Measurements from ENCODE around the gene PTGR2. TPM values are rescaled to one million over a fixed set of nuclear protein-coding genes. Genes with fewer than 3 reads are reported as not detected.
A peak's percentile ranks its signal among the peaks of the same experiment; 100 is the strongest.
"Not testable (repeated sequence)": the region's sequence is repeated elsewhere in the genome, so short reads cannot be mapped to it uniquely, and the experiment has no call there.

PTGR2 gene
- total RNA-seq, 4 donors from 2014 or later: 2.5 to 7.1 (median 4.3) TPM

DNA sequence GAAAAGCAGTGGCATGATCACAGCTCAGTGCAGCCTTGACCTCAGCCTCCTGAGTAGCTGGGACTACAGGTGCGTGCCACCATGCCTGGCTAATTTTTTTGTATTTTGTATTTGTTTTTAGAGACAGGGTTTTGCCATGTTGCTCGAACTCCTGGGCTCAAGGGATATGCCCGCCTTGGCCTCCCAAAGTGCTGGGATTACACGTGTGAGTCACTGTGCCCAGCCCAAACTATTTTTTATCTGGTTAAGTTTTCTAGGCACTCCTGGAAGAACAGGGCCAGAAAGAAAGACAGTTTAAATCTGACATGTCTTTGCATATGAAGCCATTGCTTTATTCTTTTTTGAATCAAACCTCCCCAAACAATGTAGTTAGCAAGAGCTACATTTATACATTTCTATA is 27.5 kb upstream of the PTGR2 start:
- H3K27ac ChIP-seq (replicated peaks in 1 of 4): no peak overlapping the region
- no peaks in the 10 kb centered on the region for H3K36me3 ChIP-seq
- no peak for DNase-seq (ENCODE audit: extremely low spot score)
- H3K9me3 ChIP-seq: no peaks in the 10 kb centered on the region
- H3K4me3 ChIP-seq: no peak overlapping the region
- H3K27me3 ChIP-seq: no peaks in the 10 kb centered on the region
- 90% methylated on average over 4 of the region's 4 CpGs for WGBS
- intact Hi-C loops (cut with DNase I): loop anchor here (2.0 kb wide), 1 partner anchor 95 kb away; no protein-coding TSS in a partner anchor
- peaks cover 5 to 11% (median 9%) of the 10 kb centered on the region in 4 donors for H3K4me1 ChIP-seq
- TF ChIP-seq POLR2AphosphoS5 (IDR thresholded peaks at IDR 0.05): no peak
- TF ChIP-seq, protein P1, sequence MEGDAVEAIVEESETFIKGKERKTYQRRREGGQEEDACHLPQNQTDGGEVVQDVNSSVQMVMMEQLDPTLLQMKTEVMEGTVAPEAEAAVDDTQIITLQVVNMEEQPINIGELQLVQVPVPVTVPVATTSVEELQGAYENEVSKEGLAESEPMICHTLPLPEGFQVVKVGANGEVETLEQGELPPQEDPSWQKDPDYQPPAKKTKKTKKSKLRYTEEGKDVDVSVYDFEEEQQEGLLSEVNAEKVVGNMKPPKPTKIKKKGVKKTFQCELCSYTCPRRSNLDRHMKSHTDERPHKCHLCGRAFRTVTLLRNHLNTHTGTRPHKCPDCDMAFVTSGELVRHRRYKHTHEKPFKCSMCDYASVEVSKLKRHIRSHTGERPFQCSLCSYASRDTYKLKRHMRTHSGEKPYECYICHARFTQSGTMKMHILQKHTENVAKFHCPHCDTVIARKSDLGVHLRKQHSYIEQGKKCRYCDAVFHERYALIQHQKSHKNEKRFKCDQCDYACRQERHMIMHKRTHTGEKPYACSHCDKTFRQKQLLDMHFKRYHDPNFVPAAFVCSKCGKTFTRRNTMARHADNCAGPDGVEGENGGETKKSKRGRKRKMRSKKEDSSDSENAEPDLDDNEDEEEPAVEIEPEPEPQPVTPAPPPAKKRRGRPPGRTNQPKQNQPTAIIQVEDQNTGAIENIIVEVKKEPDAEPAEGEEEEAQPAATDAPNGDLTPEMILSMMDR (IDR thresholded peaks at IDR 0.05): no peak
- TF ChIP-seq POLR2A (IDR thresholded peaks at IDR 0.05; ENCODE audit: low read depth): no peak
- no peak for TF ChIP-seq EP300 (IDR thresholded peaks at IDR 0.05)

DNA sequence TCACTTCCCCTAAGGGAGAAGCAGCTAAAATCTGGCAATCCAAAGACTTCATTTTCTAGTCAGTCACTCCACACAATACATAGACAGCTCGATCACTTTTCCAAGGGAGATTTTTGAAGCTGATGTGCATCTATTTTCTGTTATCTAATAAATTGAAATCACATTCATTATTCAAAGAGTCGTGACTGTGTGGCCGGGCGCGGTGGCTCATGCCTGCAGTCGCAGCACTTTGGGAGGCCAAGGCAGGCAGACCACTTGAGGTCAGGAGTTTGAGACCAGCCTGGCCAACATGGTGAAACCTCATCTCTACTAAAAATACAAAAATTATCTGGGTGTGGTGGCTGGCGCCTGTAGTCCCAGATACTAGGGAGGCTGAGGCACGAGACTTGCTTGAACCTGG is 27.1 kb upstream of the PTGR2 start:
- Histone ChIP-seq H3K27ac (replicated peaks in 1 of 4) (no peak overlapping the region), H3K27me3 (no peaks in the 10 kb centered on the region), H3K9me3 (no peaks in the 10 kb centered on the region), H3K4me3 (no peak overlapping the region), H3K4me1 (peaks cover 5 to 11% (median 9%) of the 10 kb centered on the region in 4 donors), H3K36me3 (no peaks in the 10 kb centered on the region)
- WGBS: 86% methylated on average over 8 of the region's 8 CpGs
- TF ChIP-seq POLR2AphosphoS5 (IDR thresholded peaks at IDR 0.05) (no peak), POLR2A (IDR thresholded peaks at IDR 0.05; ENCODE audit: low read depth) (no peak), EP300 (IDR thresholded peaks at IDR 0.05) (no peak)
- TF ChIP-seq, protein P1 (IDR thresholded peaks at IDR 0.05): no peak
- no peak for DNase-seq (ENCODE audit: extremely low spot score)
- intact Hi-C loops (cut with DNase I): loop anchor here (2.0 kb wide), 1 partner anchor 96 kb away; no protein-coding TSS in a partner anchor

DNA sequence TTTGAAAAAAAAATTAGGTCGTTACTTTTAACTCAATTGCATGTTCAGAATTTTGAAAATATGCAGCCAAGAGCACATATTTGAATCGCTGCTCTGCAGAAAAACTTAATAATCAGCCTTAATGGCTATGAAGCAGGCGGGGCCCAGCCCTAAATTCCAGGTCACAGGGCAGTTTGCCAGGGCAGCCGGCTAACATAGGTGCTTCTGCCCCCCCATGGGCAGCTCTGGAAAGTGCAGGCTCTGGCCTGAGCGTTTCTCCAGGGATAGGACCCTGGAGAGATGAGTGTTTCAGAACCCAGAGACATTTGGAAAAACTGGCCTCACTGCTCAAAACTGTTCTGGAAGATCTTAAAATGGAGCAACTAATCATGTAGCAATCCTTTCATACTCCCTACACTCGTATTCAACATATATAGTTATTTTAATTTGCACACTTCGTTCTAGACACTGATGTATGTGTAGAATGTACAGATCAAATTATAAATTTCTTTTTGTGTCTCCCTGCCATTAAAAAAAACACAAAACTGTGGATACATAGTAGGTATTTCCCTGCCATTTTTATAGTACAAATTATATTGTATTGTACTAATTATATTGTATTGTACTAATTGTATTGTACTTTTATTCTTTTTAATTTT is 26.0 kb upstream of the PTGR2 start:
- Histone ChIP-seq H3K4me1 (peaks cover 5 to 11% (median 9%) of the 10 kb centered on the region in 4 donors), H3K27ac (replicated peaks in 1 of 4) (peak overlapping the region in 1 of 4 donors; percentile 44), H3K9me3 (no peaks in the 10 kb centered on the region), H3K27me3 (no peaks in the 10 kb centered on the region), H3K36me3 (no peaks in the 10 kb centered on the region), H3K4me3 (no peak overlapping the region)
- TF ChIP-seq, protein P1 (IDR thresholded peaks at IDR 0.05): peak; percentile 94 to 97 (median 94)
- TF ChIP-seq POLR2A (IDR thresholded peaks at IDR 0.05; ENCODE audit: low read depth): no peak
- peak; percentile 77 to 84 for TF ChIP-seq POLR2AphosphoS5 (IDR thresholded peaks at IDR 0.05)
- TF ChIP-seq EP300 (IDR thresholded peaks at IDR 0.05): no peak
- peak; percentile 97 for DNase-seq (ENCODE audit: extremely low spot score)
- WGBS: 12% methylated on average over 6 of the region's 7 CpGs
- intact Hi-C loops (cut with DNase I): loop anchor here (2.0 kb wide), 1 partner anchor 97 kb away; no protein-coding TSS in a partner anchor

DNA sequence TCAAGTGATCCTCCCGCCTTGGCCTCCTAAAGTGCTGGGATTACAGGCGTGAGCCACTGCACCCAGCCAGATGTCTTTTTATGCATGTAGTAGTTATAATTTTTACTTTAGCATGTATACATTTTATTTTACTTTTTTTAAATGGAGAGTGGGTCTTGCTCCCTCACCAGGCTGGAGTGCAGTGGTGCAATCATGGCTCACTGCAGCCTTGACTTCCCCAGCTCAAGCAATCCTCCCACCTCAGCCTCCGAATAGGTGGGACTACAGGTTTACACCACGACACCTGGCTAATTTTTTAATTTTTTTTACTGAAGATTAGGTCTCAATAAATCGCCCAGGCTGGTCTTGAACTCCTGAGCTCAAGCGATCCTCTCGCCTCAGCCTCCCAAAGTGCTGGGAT is 24.4 kb upstream of the PTGR2 start:
- WGBS: 79% methylated on average over 7 of the region's 7 CpGs
- H3K27me3 ChIP-seq; H3K27ac ChIP-seq (replicated peaks in 1 of 4); DNase-seq (ENCODE audit: extremely low spot score); H3K9me3 ChIP-seq; intact Hi-C loops (cut with DNase I); H3K36me3 ChIP-seq; H3K4me3 ChIP-seq: not testable (repeated sequence)
- H3K4me1 ChIP-seq: peaks cover 5 to 11% (median 9%) of the 10 kb centered on the region in 4 donors
- TF ChIP-seq, protein P1 (IDR thresholded peaks at IDR 0.05): peak in 1 of 3 experiments; percentile 15

DNA sequence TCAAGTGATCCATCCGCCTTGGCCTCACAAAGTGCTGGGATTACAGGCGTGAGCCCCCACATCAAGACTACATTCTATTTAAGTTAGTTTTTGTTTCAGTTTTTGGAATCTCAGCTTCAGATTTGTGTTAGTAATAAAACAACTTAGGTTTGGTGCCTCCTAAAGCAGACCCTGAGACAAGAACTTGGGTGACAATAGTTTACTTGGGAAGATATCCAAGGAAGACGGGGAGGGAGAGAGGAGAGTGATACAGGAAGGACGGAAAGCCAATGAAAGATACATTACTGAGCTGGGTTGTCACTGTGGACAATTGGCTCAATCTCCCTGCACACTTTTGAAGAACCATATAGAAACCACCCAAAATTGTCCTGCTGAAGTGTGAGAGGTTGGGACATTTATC is 22.6 kb upstream of the PTGR2 start:
- WGBS: 82% methylated on average over 4 of the region's 4 CpGs
- H3K27me3 ChIP-seq: no peaks in the 10 kb centered on the region
- intact Hi-C loops (cut with DNase I): no loop called here
- no peak overlapping the region for H3K27ac ChIP-seq (replicated peaks in 1 of 4)
- peaks cover 5 to 19% (median 17%) of the 10 kb centered on the region in 4 donors for H3K4me1 ChIP-seq
- no peak overlapping the region for H3K4me3 ChIP-seq
- TF ChIP-seq EP300 (IDR thresholded peaks at IDR 0.05) (no peak), POLR2A (IDR thresholded peaks at IDR 0.05; ENCODE audit: low read depth) (no peak), POLR2AphosphoS5 (IDR thresholded peaks at IDR 0.05) (no peak)
- TF ChIP-seq, protein P1 (IDR thresholded peaks at IDR 0.05): no peak
- no peaks in the 10 kb centered on the region for H3K9me3 ChIP-seq
- H3K36me3 ChIP-seq: no peaks in the 10 kb centered on the region
- no peak for DNase-seq (ENCODE audit: extremely low spot score)
